Inflammatory macrophage treated with lipopolysaccharide for 1 hour (primary cell): ENCODE data around the gene GPR157.
A peak's percentile ranks its signal among the peaks of the same experiment; 100 is the strongest.
"Not testable (repeated sequence)": the region's sequence is repeated elsewhere in the genome, so short reads cannot be mapped to it uniquely, and the experiment has no call there.

Experiments
- DNase-seq, 2 donors: peaks; one replicate each; pipeline ENCODE4 v3.0.0-alpha.2; 2020 to 2022

GPR157 gene, protein sequence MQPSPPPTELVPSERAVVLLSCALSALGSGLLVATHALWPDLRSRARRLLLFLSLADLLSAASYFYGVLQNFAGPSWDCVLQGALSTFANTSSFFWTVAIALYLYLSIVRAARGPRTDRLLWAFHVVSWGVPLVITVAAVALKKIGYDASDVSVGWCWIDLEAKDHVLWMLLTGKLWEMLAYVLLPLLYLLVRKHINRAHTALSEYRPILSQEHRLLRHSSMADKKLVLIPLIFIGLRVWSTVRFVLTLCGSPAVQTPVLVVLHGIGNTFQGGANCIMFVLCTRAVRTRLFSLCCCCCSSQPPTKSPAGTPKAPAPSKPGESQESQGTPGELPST

DNA sequence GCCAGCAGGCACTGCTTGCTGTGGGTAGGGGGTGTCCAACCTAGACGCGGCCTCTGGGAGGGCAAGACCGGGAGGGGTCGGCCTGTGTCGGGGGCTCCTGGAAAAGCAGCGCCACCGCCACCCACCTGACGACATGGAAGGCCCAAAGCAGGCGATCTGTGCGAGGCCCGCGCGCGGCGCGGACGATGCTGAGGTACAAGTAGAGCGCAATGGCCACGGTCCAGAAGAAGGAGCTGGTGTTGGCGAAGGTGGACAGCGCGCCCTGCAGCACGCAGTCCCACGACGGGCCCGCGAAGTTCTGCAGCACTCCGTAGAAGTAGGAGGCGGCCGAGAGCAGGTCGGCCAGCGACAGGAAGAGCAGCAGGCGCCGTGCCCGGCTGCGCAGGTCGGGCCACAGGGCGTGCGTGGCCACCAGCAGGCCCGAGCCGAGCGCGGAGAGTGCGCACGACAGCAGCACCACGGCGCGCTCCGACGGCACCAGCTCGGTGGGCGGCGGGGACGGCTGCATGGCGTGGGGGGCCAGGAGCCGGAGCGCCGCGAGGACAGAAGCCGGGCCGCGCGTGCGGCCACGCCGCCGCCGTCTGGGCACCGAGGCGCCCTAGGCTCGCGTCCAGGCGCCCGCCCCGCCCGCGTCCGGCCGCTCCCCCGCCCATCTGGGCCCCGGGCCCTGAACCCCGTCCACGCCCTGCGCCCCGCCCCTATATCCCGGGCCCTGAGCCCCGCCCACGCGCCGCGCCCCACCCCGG, at the start of gene GPR157:
GPR157 (minus strand) TSS at position 583 of the 746 bp plus-strand sequence; CDS start at position 508, 75 bp downstream.
- DNase-seq: peak; percentile 71 to 84

DNA sequence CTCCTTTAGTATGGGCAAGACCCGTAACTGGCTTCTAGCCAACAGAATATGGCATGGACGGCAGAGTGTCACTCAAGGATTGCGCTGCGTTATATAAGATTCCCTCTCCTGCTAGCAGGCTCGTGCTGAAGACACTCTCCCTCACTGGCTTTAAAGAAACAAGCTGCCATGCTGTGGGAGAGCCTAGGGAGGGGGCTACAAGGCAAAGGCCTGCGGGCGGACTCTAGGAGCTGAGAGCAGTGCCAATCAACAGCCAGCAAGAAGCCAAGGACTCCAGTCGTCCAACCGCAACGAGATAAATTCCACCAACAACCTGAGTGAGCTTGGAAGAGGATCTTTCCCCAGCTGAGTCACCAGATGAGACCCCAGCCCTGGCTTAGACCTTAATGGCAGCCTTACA, 45.9 kb upstream of the GPR157 start:
- DNase-seq: no peak

DNA sequence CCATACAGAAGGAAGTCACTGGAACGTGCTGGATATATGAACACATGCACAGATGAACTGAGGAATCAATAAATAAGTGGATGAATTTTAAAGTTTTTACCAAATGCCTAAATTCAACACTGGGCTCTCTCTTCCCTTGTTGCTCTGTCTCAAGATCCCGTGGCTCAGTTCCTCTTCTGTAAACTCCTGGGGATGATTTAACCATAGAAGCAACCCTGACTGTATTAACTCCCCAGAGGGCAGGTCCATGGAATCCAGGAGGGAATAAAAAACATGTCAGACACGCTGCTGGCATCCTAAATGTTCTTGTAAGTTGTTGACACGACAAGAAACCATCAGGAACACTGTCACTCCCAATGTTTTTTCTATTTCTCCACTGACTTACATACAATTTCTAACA, 45.3 kb upstream of the GPR157 start:
- peak; percentile 77 to 78 for DNase-seq

DNA sequence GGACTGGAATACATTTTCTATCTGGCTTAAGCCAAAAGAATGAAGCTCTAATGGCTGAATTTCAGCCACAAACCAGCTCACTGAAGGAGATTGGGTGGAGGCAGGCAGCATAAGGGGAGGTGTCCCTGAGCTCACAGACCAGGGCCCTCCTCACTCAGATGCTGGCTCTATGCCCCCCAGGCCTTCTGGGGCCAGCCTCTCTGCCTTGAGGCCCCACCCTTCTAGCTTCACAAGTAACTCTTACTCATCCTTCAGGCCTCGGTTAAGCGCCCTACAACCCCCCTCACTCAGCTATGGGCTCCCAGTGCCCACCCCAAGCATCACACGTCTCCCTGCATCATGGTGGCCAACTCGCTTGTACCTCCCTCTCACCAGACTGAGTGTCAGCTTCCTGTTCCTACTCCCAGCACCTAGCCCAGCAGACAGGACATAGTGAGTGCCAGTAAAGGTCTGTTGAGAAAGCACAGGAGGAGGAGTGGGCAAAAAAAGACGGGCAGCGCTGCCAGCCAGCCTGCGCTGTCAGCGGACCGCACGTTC, 40.8 kb upstream of the GPR157 start:
- no peak for DNase-seq

DNA sequence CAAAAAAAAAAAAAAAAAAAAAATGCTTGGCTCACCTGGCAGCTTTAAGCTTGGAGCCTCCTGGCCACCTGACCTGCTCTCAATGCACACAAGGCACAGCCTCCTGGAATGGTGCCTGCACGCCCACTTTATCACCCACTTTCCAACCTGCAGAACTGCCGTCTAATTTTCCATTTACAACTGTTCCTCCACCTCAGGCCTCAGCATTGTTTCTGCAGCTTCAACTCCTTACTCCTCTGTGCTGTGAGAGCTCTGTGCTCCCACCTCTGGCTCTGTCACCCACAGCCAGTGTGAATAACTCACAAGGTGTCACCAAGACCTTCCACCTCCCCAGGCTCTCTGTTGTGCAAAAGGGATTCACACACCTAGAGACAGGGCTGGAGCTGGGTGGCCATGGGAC, 38.7 kb upstream of the GPR157 start:
- no peak for DNase-seq

DNA sequence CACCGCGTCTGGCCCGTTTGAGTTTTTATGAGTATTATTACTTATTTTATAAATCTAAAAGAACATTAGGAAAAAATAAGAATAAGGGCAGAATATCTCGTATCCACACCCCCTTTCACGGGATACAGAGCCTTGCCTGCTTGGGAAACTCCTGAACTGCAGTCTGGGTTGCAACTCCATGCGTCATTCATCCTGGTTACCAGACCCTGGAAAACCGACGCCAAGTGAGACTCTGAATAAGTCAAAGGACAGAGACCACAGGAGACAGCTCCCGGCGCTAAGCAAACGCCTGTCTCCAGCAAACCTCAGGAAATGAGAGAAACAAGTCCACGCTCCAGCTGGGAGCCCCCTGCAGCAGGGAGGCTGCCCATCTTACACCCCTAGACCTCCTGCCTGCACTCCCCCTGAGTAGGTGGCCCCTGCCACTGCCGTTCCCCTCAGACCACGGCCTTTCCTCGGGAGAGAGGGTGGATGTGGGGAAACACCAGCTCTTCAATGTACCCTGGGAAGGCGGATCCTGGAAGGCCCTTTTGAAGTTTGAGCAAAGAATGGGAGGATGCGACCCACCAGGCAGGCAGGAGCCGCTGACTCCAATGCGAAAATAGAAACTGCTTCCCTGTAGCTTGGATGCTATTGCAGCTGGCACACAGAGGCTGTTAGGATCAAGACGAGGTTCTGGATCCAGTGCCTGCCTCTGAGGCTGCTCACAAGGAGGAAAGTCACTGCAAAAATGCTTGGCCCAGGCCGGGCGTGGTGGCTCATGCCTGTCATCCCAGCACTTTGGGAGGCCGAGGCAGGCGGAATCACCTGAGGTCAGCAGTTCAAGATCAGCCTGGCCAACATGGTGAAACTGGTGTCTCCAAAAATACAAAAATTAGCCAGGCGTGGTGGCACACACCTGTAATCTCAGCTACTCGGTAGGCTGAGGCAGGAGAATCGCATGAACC, 37.7 kb upstream of the GPR157 start:
- DNase-seq: no peak

DNA sequence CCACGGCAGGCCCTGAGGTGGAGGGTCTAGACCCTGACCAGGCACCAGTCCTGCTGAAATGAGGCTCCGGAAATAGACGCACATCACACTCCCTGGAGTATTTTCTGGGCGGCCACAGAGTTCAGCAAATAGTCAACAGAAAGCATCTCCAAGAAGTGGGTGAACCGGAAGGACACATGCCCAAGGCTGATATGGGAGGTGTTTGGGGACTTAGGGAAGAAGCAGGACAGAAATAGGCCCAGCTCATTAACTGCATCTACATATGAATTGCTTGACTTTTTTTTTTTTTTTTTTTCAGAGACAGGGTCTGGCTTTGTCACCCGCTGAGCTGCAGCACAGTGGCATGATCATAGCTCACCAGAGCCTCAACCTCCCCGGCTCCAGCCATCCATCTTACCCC, 36.5 kb upstream of the GPR157 start:
- DNase-seq: no peak

DNA sequence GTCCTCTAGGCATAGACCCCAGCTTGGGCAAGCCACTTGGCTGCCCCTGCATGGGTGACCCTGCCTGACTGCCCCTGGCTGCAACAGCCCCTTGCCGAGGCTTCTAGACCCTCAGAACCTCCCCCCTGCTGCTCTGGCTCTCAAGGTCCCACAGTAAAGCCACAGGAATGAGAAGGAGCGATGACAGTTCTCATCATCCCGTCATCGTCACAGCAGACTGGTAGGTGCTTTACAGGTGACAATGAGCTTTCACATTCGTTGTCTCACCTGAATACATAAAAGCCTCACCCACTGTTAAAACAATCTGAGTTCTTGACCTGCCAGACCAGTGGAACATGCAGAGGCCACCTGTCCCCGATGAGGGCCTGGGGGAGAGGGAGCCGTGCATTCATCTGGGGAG, 36.0 kb upstream of the GPR157 start:
- DNase-seq: no peak

DNA sequence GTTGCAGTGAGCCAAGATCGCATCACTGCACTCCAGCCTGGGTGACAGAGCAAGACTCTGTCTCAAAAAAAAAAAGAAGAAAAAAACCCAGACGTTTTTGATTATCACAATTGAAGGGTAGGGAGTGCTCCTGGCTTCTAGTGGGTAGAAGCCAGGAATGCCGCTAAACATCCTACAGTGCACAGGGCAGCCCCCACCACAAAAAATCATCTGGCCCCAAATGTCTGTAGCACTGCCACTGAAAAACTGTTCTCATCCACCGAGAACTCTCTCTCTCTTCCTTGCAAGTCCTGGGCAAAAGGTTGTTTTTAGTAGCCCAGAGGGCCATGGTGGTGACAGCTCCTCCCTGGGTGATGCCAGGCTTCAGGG, 35.6 kb upstream of the GPR157 start:
- no peak for DNase-seq

DNA sequence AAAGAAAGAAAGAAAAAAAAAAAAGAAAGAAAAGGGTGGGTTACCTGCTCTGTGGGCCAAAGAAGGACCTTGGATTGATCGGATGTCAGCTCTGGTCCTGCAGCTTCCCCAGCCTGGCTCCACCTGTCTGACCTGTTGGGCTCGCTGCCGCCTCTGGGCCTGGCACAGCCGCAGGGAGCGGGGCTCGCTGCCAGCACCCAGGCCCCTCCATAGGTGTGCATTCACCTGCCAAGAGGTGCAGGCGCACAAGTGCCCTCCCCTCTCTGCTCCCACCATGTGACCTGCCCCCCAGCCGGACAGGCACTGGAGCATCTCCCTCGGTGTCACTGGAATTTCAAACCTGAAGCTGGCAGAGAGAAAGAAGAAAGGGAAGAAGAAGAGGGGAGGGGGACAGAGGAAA, 33.1 kb upstream of the GPR157 start:
- DNase-seq: no peak

DNA sequence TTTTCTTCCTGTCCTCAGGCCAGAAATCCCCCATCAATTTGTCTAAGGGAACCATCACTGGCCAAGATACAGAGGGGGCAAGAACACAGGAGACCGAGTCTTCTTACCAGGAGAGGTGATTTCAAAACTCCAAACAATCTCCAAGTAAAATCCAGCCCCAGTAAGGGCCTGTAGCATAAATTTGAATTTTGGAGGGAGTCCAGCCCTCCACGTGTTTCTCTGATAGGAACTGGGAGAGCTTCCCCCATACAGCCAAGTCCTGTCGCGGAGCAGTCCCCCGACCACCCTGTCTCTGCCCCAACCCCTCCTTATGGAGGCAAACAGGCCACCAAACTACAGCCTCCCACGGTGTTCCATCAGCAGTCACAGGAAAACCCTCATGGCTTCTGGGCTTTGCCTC, 32.4 kb upstream of the GPR157 start:
- no peak for DNase-seq

DNA sequence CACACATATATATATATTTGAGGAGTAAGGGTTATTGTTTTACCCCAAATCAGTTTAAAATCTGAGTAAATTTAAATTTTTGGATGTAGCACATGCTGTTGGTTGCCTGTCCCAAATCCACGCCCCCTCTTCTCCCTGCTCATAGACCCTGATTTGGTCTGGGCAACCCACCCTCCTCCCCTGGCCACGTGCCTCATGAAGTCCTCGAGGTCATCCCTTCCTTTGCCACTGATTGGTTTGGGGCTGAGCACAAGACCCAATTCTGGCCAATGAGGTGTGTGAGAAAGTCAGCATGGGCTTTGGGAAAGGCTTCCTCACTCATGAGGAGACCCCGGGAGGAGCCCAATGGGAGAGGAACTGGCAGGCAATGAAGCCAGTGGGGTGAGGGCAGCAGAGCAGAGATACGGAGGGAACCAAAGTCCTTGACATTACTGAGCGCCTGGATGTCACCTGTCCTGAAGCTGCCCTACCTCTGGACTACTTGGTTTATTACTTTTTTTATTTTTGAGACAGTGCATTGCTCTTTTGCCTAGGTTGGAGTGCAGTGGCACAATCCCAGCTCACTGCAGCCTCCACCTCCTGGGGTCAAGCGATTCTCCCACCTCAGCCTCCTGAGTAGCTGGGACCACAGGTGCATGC, 31.3 kb upstream of the GPR157 start:
- DNase-seq: no peak

DNA sequence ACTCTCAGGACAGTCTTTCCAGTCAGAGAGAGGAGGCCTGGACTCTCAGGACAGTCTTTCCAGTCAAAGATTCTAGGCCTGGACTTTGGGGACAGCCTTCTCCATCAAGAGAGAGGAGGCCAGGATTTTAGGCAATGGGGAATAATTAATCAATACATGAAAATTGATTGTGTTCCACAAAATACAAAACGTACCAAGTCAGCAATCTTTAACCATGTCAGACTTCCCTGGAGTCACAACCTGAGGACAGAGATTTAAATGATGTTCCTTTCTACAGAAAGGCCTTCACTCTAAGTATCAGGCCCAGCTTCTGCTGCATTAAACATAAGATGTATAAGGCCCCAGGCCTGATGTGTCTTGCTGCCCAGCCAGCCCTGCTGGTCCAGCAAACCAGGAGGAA, 27.0 kb upstream of the GPR157 start:
- DNase-seq: no peak

DNA sequence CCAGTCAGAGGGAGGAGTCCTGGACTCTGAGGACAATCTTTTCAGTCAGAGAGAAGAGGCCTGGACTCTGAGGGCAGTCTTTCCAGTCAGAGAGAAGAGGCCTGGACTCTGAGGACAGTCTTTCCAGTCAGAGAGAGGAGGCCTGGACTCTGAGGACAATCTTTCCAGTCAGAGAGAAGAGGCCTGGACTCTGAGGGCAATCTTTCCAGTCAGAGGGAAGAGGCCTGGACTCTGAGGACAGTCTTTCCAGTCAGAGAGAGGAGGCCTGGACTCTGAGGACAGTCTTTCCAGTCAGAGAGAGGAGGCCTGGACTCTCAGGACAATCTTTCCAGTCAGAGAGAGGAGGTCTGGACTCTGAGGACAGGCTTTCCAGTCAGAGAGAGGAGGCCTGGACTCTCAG, 26.5 kb upstream of the GPR157 start:
- DNase-seq: not testable (repeated sequence)

DNA sequence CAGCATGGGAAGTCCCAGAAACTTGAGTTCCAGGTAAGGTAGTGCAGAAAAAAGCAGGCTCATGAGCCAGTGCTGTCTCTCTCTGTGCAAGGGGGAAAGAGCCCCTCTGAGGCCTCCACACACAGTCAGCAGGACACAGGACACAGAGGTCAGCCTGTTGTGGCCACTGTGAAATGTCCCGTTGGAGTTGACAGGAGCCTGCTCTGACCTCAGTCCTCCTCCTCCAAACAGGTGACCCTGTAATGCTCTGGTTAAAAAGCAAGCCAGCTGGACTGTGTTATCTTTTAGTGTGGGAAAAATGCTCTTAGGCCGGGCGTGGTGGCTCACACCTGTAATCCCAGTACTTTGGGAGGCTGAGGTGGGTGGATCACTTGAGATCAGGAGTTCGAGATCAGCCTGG, 24.2 kb upstream of the GPR157 start:
- no peak for DNase-seq

DNA sequence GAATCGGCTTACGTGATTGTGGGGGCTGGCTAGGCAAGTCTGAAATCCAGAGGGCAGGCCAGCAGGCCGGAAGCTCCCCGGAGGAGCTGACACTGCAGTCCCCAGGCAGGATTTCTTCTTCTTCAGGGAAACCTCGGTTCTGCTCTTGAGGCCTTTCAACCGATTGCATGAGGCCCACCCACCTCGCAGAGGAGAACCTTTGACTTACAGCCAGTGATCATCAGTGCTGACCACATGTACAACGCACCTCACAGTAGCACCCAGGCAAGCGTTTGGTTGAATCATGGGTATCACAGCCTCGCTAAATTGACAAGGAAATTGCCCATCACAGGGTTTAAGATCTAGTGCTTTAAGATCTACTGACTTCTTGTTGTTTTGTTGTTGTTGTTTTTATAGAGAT, 23.6 kb upstream of the GPR157 start:
- no peak for DNase-seq

DNA sequence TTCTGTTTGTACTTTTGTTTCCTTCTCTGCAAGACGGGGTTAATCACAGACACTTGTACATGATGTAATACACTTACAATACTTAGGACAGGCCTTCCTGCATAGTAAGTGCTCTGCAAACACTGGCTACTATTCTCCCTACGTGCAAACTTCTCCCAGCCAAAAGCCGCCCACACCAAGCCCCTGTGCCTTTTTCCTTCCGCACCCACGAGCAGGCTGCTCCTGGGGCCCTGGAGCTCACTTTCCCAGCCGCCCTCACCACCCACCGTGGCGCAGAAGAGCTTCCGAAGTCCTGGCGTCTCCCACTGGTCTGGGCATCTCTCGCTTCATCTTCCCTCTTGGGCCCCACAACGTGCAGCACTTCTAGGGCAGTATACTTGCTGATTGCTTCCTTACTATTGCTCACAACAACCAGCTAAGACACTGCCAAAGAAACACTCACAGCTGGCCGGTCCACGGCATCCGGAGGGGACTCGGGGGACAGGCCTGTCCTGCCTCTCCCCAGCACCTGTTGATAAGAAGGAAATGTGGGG, 22.5 kb upstream of the GPR157 start:
- DNase-seq: no peak

DNA sequence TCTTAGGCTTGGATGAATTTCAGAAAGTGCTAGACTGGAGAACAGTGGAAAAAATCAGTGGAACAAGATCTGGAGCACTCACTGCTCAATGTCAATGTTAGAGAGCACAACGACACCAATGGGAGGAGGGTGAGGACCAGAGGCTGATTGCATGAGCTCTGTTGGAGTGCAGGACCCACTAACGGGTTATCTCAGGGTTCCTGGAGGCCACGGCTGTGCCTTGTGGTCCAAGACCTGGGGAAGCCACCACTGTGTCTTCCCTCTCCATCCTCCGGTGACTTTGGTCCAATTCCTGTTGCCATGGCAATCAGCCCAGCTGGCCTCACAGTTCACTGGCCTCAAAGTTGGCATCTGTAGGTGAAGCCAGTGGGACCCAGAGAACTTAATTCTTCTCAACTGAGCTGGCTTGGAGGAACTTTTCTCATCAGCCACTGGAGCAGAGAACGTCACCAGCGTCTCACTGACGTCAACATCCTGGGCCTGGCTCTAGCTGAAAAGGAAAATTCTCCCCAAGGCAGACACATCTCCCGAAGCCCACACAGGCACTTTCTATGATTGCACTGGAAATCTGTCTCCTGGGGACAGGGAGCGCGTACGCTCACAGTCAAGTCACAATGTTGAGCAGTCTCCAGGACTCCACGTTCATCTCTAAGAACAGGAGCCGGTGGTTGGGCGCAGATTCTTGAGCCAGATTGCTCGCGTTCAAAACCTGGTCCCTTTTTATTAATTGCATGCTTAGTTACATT, 21.9 kb upstream of the GPR157 start:
- DNase-seq: no peak

DNA sequence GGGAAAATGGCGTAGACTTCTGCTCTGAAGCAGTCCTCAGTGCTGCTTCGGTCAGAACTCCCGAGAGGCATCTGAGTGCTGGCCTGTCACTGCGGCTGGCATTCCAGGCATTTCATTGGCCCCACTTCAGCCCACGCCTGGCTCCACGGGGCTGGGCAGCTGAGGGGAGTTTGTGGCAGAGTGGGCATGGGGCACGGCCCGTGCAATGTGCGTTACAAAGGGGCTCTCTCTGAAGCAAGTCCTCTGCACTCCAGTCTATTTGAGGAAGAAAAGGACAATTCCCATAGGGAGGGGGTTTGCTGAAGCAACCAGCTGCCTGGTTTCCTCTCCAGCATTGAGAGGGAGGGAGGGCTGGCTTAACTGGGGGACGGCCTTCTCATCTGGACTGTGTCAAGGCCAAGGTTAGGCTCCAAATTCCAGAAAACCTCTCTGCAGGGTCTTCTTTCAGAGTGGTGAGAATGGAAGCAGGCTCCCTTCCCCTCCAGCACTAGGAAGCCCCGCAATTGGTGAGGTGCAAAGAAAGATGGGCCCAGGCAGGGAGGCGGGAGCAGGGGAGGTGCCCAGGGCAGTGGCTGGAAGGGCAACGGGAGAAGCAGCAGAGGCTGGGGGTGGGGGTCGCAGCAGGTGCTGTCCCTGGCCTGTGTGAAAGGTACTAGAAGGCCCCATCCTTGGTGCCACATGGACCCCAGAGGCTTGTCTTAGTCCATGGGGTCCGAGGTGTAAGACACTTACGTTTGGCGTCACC, 21.1 kb upstream of the GPR157 start:
- DNase-seq: no peak

DNA sequence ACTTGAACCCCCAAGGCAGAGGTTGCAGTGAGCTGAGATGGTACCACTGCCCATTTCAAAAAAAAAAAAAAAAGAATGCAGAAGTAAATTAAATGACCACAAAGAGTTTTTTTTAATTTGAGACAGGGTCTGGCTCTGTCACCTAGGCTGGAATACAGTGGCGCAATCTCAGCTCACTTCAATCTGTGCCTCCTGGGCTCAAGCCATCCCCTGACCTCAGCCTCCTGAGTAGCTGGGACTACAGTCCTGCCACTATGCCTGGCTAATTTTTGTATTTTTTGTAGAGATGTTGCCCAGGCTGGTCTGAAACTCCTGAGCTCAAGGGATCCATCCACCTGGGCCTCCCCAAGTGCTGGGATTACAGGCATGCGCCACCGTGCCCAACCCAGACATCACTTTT, 20.2 kb upstream of the GPR157 start:
- DNase-seq: no peak

DNA sequence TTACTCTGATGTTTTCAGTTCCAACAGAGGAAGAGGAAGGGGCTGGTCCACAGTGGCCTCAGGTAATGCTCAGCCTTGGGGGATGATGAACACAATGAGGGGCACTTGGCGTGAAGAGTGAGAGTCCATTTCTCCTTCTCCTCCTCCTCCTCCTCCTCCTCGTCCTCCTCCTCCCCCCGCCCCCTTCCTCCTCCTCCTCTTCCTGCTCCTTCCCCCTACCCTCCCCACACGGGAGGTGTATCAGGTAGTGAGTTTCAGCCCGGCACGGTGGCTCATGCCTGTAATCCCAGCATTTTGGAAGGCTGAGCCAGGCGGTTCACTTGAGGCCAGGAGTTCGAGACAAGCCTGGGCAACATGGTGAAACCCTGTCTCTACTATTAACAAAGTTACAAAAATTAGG, 17.3 kb upstream of the GPR157 start:
- no peak for DNase-seq
